Superior temporal gyrus (tissue), 1 donor: ENCODE measurements around the gene FTSJ3.
A peak's percentile ranks its signal among the peaks of the same experiment; 100 is the strongest.

ENCODE experiments used
- DNase-seq: peaks from one replicate; pipeline ENCODE4 v3.0.0-alpha.2; 2016; ENCODE audit errors: extremely low spot score

FTSJ3 gene

GRCh38 chr17:63842540-63843386 is 15.3 kb upstream of the FTSJ3 start, which contains the start of gene SMARCD2:
SMARCD2 (minus strand) TSS chr17:63842685; CDS start chr17:63842674, 11 bp downstream.
- peak; percentile 97 for DNase-seq

DNA sequence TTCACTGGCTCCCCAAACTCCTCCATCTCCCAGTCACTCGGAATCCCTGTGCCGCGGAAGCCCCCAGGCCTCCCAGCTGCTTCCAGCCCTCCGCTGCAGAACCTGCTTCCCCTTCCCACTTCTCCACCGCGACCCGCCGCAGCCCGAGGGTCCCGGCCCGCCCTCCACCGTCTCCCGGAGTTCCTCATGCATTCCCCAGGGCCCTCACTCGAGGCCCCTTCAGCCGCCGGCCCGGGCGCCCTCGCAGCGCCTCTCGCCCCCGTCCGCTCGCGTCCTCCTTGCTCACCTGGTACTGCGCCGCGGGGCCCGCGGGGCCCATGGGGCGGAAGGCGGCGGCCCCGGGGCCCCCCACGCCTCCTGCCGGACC is 14.7 kb upstream of the FTSJ3 start:
- no peak for DNase-seq

DNA sequence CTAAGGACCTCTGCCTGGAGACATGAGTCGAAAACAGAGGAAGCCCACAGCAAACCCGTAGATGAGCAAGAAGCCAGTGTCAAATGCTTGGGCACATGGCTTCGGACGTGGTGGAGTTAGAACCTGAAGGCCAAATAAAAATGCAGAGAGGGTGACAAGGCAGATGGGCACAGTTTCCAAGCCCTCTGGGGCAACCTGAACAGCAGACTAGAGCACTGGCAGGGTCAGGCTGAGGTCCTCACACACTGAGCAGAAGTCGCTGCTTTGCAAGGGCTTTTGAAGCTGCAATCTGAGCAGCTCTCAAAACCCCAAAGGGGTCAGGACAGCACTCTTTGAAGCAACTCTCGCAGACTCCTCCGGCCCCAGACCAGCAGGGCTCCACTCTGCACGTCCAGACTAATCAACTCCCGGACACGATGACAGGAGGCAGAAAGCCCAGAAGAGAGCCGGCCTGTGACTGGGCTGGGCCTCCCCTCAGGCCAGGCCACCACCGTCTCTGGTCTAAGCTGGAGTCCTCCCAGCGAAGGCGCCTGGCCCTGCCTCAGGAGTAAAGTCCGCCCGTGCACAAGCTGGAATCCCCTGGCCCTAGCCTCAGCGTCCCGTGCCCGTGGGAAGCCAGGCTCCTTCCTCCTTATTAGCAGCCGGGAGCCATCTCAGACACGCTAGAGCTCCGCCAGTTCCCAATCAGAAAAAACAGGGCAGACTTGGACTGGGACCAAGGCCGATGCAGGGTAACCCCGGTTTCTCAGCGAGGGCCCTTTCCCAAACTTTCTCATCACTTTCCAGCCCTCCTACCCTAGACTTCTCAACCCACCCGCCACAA is 14.1 kb upstream of the FTSJ3 start:
- DNase-seq = peak; percentile 61

GRCh38 chr17:63840591-63841349 is 13.3 kb upstream of the FTSJ3 start:
- DNase-seq = peak; percentile 46

DNA sequence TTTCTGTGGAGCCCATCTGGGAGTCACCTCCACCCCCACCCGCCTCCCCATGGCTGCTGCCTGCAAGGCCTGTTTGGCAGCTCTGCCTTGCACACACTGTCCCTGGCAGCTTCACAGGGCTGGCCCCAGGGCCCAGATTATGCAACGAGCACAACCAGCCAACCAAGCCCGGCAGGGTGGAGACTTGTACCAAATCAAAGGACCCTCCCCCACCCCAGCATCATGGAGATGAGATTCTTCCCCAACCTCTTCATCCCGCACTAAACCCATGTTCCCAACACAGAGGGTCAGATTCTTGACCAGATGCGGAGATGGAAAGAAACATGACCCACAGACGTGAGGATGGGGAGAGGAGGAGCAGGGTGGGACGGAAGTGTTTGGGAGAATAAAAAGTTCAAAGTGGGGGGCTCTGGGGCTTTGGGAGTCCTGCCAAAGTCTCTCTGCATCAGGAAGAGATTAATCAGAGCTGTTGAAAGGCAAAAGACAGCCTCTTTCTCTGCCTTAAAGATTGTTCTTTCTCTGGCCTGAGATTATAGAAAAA is 11.2 kb upstream of the FTSJ3 start:
- DNase-seq = peak; percentile 92

DNA sequence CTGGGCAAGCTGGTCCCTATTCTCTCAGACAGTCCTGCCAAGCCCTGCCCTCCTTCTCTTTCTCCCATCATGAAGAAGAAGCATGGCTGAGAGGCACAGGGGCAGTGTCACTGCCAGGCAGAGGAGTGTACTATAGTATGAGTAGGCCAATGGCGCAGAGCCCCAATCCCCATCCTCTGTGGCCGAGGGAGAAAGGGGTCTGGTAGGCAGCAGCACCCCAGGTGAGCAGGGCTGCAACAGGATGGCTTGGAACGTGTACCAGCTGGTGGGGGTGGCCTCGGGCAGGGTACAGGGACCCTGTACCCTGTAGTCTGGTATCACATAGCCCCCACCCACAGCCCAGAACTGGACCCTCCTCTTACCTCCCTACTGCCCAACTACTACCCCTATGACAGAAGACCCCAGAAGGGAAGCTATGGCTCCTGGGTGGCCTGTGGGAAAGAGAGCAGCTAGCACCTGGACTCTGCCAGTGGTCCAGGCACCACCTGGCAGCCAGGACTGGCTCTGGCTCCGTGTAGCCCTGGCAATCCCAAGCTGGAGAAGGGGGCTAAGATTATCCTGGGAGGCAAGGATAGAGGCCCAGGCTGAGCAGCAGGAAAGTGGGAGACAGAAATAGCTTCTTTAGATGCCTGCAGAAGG is 10.6 kb upstream of the FTSJ3 start:
- no peak for DNase-seq

GRCh38 chr17:63837480-63837879 is 10.0 kb upstream of the FTSJ3 start:
- DNase-seq = no peak

GRCh38 chr17:63836811-63837210 is 9.3 kb upstream of the FTSJ3 start:
- no peak for DNase-seq

GRCh38 chr17:63835167-63835720 is 7.8 kb upstream of the FTSJ3 start:
- no peak for DNase-seq

DNA sequence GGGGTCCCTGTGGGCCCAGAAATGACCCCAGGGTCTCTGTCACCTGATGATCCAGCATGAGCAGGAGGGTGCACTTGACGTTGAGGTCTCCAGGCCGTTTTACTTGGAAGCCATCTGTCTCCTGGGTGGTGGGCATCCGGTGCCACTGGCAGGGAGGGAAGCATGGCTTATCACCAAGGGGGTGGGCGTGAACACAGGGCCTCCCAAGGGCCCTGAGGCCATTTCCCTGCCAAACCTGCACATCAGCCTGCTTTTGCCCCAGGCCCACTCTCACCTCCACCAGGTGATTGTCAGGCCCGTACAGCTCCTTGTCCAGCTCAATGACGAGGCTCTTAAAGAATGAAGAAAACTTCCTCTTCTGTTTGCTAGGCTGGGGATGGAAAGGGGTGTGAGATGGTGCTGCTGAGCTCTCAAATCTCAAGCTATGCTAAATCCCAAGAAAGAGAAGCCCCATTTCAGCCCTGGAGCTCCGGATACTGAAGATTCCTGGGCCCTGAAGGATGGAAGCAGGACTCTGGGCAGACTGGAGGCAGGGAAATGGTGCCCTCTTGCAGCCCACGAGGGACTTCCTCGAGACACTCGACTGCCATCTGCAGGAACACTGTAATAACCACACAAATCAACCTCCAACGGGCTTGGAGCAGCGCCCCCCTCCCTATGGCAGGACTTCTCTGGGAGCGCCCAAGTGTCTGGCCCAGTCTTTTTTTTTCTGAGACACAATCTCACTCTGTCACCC is 7.1 kb upstream of the FTSJ3 start:
- peak; percentile 80 for DNase-seq

DNA sequence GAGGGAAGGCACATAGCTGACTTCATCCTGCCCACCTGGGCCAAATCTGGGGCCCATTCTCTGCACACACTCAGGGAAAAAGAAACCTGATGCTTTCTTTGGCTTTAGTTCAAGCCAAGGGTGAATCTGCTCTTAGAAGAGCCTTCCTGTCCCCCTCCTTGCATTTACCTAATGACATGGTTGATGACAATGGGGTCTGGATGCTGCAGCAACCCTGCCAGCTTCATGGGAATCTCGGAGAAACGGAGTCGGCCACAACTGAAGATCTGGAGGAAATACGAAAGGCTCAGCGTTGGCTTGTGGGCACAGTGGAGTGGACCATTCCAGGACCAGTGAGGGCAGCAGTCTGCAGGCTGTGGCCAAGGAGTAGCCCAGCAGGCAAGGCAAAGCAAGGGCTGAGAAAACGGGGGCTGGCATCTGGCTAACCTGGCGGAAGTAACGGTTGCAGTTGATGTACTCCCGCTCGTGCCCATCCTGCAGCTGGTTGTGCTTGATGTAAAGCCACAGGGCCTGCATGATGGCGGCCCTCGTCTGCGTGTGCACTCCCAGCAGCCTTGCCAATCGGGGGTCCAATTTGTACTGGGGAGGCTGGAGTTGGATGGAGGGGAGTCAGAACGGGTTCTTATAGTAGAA is 6.4 kb upstream of the FTSJ3 start:
- DNase-seq = no peak

GRCh38 chr17:63833026-63833740 is 5.7 kb upstream of the FTSJ3 start:
- DNase-seq = no peak

DNA sequence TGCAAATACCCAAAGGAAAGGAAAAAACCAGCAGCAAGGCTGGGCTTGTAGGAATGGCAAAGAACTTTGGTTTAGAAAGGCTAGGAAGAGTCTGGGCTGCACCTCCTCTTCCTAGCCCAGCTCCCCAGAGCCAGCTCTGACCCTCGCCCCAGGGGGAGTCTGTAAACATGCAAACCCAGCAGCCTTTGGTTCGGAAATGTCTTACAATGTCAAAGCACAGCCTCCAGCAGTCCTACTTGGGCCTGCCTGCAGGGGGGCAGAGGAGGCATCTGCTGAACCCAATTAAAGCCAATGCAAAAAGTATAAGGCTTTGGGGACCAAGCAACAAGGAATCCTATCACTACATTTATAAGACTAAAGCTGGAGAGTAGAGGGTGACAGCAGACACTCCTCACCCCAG is 5.0 kb upstream of the FTSJ3 start:
- DNase-seq = no peak

- no peak for DNase-seq
Observed at GRCh38 chr17:63832014-63832413, 4.6 kb upstream of the FTSJ3 start.

GRCh38 chr17:63831505-63831904 is 4.0 kb upstream of the FTSJ3 start:
- DNase-seq = no peak

- DNase-seq = no peak
Observed at GRCh38 chr17:63830904-63831491, 3.5 kb upstream of the FTSJ3 start.

DNA sequence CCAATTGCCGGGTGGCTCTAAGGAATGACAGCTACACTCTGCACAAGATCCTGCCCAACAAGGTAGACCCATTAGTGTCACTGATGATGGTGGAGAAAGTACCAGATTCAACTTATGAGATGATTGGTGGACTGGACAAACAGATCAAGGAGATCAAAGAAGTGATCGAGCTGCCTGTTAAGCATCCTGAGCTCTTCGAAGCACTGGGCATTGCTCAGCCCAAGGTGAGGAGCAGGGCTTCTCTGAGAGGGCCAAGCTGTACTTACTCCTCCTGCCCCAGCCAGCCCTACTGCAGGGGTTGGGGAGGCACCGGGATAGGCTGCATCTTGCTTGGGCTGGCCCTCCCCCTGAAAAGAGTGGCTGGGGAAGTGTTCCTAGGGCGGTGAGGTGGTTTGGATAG is 2.8 kb upstream of the FTSJ3 start:
- DNase-seq = no peak

DNA sequence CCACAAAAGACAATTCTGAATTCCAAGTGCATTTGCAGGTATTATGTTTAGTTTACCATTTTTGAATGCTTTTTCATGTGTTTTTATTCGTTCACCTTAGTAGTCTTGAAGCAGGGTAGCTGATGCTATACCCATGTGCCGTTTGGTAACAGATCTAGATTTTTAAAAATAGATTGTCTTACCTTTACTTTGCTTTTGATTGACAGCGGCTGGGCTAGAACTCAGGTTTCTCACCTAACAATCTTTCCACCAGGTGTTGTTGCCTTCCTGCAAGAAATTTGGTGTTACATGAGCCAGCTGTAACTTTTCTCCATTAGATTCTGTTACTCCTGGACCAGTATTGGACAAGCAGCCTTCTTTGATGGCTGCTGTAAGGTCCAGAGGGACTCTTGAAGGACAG is 1.5 kb upstream of the FTSJ3 start:
- no peak for DNase-seq

- no peak for DNase-seq
Observed at GRCh38 chr17:63827801-63828221, 348 bp upstream of the FTSJ3 start.
